Measurements from ENCODE around the gene KCNH8.

- TF ChIP-seq, protein P1, sequence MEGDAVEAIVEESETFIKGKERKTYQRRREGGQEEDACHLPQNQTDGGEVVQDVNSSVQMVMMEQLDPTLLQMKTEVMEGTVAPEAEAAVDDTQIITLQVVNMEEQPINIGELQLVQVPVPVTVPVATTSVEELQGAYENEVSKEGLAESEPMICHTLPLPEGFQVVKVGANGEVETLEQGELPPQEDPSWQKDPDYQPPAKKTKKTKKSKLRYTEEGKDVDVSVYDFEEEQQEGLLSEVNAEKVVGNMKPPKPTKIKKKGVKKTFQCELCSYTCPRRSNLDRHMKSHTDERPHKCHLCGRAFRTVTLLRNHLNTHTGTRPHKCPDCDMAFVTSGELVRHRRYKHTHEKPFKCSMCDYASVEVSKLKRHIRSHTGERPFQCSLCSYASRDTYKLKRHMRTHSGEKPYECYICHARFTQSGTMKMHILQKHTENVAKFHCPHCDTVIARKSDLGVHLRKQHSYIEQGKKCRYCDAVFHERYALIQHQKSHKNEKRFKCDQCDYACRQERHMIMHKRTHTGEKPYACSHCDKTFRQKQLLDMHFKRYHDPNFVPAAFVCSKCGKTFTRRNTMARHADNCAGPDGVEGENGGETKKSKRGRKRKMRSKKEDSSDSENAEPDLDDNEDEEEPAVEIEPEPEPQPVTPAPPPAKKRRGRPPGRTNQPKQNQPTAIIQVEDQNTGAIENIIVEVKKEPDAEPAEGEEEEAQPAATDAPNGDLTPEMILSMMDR (IDR thresholded peaks at IDR 0.05; ENCODE audit: low read depth, low read length, poor library complexity, severe bottlenecking): no peak
- no peak for TF ChIP-seq EZH2phosphoT487 (IDR thresholded peaks at IDR 0.05; ENCODE audit: borderline replicate concordance, low read length)
These were observed 392.2 kb downstream of the KCNH8 start for GRCh38 chr3:19540464-19540863.

All from DOHH2 (cell line).